K562 (cell line): Measurements from ENCODE around the gene OR4D6. TPM values are rescaled to one million over a fixed set of nuclear protein-coding genes. Genes with fewer than 3 reads are reported as not detected.

Experiments used
- ATAC-seq: fragments of 200-7000 bp; cut with Tn5 transposase; 3 replicates; pipeline ENCODE4 v1.9.1; 2020; ENCODE audit warnings: moderate library complexity
- BruUV-seq: library from RNA; stranded (reverse); fragments of 400-500 nt; replicated peaks from 2 replicates; lab custom pipeline; 2021; lab: Mats Ljungman, UMichigan
- CTCF ChIA-PET: fragments of 300-600 bp; formaldehyde crosslinking; extraction: SDS; loops from one replicate; lab custom pipeline; 2021; ENCODE audit warnings: low intra/inter-chr PET ratio; lab: Yijun Ruan, JAX
- POLR2A ChIA-PET: fragments of 300-600, 350-650 bp; sonication (Branson Sonifier 250); formaldehyde crosslinking; extraction: SDS; loops from one replicate; lab custom pipeline; 2021; ENCODE audit warnings: antibody characterized with exemption, inconsistent platforms; lab: Yijun Ruan, JAX
- DNase-seq, 4 experiments: peaks; one replicate each; pipeline versions ENCODE4 v3.0.0 to v3.0.0-alpha.2; 2011 to 2018; ENCODE audit warnings: low spot score in 3 of 4, mixed read lengths in 3 of 4; ENCODE audit errors: extremely low read depth in 1 of 4
- FAIRE-seq: peaks from 2 replicates; lab custom pipeline; 2011; peaks lifted over from hg19 to GRCh38; lab: Jason Lieb, UNC
- H2AFZ ChIP-seq: 2 replicates; pipeline ENCODE4 v1.6.0; 2011; ENCODE audit warnings: low read depth, low read length, control low read depth, inconsistent platforms
- H3K27ac ChIP-seq: fragments of 200-600 bp; 3 replicates; pipeline ENCODE4 v1.8.0; 2011; ENCODE audit warnings: low read depth, mild to moderate bottlenecking, control low read depth, inconsistent platforms, low read length, moderate library complexity, mixed read lengths; ENCODE audit errors: extremely low read depth
- H3K27me3 ChIP-seq, 2 experiments: fragments of 300-600 bp in 1 of 2; 2 replicates in 1 of 2; 3 replicates in 1 of 2; pipeline versions ENCODE4 v1.6.0 to v1.8.0; 2011; ENCODE audit warnings: inconsistent platforms in 2 of 2, low read length in 2 of 2, mild to moderate bottlenecking in 1 of 2, mixed read lengths in 1 of 2, moderate library complexity in 1 of 2; ENCODE audit not compliant: control insufficient read depth in 2 of 2, insufficient read depth in 2 of 2
- H3K36me3 ChIP-seq: fragments of 300-600 bp; 3 replicates; pipeline ENCODE4 v1.8.0; 2011; ENCODE audit warnings: mild to moderate bottlenecking, low read length, inconsistent platforms; ENCODE audit not compliant: control insufficient read depth, insufficient read depth
- H3K4me1 ChIP-seq, 2 experiments: fragments of 200-600 bp in 1 of 2; replicated peaks in 1 of 2; 2 replicates in 1 of 2; 3 replicates in 1 of 2; pipeline versions ENCODE4 v1.5.1 to v1.8.0; 2011; ENCODE audit warnings: inconsistent platforms in 2 of 2, low read length in 2 of 2, mild to moderate bottlenecking in 1 of 2, mixed read lengths in 1 of 2, moderate library complexity in 1 of 2; ENCODE audit not compliant: control insufficient read depth in 2 of 2, insufficient read depth in 2 of 2
- H3K4me2 ChIP-seq: 2 replicates; pipeline ENCODE4 v1.6.1; 2011; ENCODE audit warnings: low read length, control low read depth, inconsistent platforms, mixed read lengths; ENCODE audit not compliant: insufficient read depth
- H3K4me3 ChIP-seq: fragments of 200-600 bp; sonication (generic), shearing (Covaris generic); 2 replicates; pipeline ENCODE4 v1.5.1; 2016; ENCODE audit warnings: control low read depth, inconsistent platforms
- H3K79me2 ChIP-seq: fragments of 200-600 bp; 3 replicates; pipeline ENCODE4 v1.8.0; 2011; ENCODE audit warnings: low read length, inconsistent platforms; ENCODE audit not compliant: control insufficient read depth, insufficient read depth
- H3K9ac ChIP-seq, 2 experiments: 2 replicates each; pipeline versions ENCODE4 v1.6.0 to v1.6.1; 2011; ENCODE audit warnings: low read depth in 2 of 2, low read length in 2 of 2, control low read depth in 1 of 2, inconsistent platforms in 1 of 2, mild to moderate bottlenecking in 1 of 2, mixed read lengths in 1 of 2; ENCODE audit not compliant: insufficient read depth in 1 of 2
- H3K9me1 ChIP-seq: one replicate; pipeline ENCODE4 v1.6.0; 2011; ENCODE audit warnings: inconsistent platforms, mild to moderate bottlenecking, low read length, moderate library complexity; ENCODE audit not compliant: control insufficient read depth, insufficient read depth
- H3K9me3 ChIP-seq: replicated peaks from 2 replicates; pipeline ENCODE4 v1.5.1; 2011; ENCODE audit warnings: low read depth, low read length, inconsistent platforms; ENCODE audit not compliant: control insufficient read depth, insufficient read depth
- H4K20me1 ChIP-seq: replicated peaks from 2 replicates; pipeline ENCODE4 v1.6.1; 2011; ENCODE audit warnings: low read length, inconsistent platforms, mixed read lengths; ENCODE audit not compliant: control insufficient read depth, insufficient read depth
- CEBPB ChIP-seq: fragments of 450-650 bp; IDR thresholded peaks from 2 replicates; pipeline ENCODE4 v1.6.1; 2016; ENCODE audit warnings: missing genetic modification characterization, missing compliant biosample characterization
- CEBPG ChIP-seq, 3 experiments: fragments of 200-800 bp in 1 of 3; sonication (Bioruptor generic) in 1 of 3; sonication (generic) in 1 of 3; formaldehyde crosslinking in 1 of 3; IDR thresholded peaks in 2 of 3; conservative IDR thresholded peaks in 1 of 3; 2 replicates each; pipeline versions ENCODE4 v1.6.1 to v1.8.0; 2016 to 2022; ENCODE audit warnings: missing compliant biosample characterization in 2 of 3, missing genetic modification characterization in 2 of 3, mild to moderate bottlenecking in 1 of 3, missing genetic modification reagents in 1 of 3
- E2F8 ChIP-seq: fragments of 450-650 bp; IDR thresholded peaks from 2 replicates; pipeline ENCODE4 v1.7.1; 2018; ENCODE audit warnings: mild to moderate bottlenecking, low read depth; ENCODE audit not compliant: partially characterized antibody
- ELF4 ChIP-seq: fragments of 450-650 bp; formaldehyde crosslinking; IDR thresholded peaks from 2 replicates; pipeline ENCODE4 v1.4.0; 2022; ENCODE audit warnings: missing genetic modification characterization
- FOXK2 ChIP-seq, 2 experiments: fragments of 450-650 bp; IDR thresholded peaks in 1 of 2; conservative IDR thresholded peaks in 1 of 2; 2 replicates each; pipeline ENCODE4 v1.6.1; 2016; ENCODE audit warnings: low read depth in 2 of 2, mild to moderate bottlenecking in 1 of 2
- HIVEP1 ChIP-seq: fragments of 250-450 bp; sonication (Bioruptor Pico); IDR thresholded peaks from 2 replicates; pipeline ENCODE4 v1.4.0; 2020; ENCODE audit warnings: mild to moderate bottlenecking
- L3MBTL2 ChIP-seq: fragments of 450-650 bp; IDR thresholded peaks from 2 replicates; pipeline ENCODE4 v1.6.1; 2016; ENCODE audit warnings: mild to moderate bottlenecking, moderate library complexity
- NR0B1 ChIP-seq: fragments of 450-650 bp; IDR thresholded peaks from one replicate; pipeline ENCODE4 v1.6.1; 2018; ENCODE audit warnings: mild to moderate bottlenecking, moderate library complexity; ENCODE audit not compliant: partially characterized antibody
- SMAD2 ChIP-seq: fragments of 150-350 bp; IDR thresholded peaks from 2 replicates; pipeline ENCODE4 v1.6.1; 2014; ENCODE audit warnings: low read depth, mild to moderate bottlenecking, low read length
- TAF1 ChIP-seq: IDR thresholded peaks from 2 replicates; pipeline ENCODE4 v1.6.1; 2011; ENCODE audit warnings: mild to moderate bottlenecking, low read length, moderate library complexity; ENCODE audit not compliant: insufficient read depth, control insufficient read depth, severe bottlenecking; ENCODE audit errors: extremely low read depth
- TCF3 ChIP-seq: sonication (generic); formaldehyde crosslinking; IDR thresholded peaks from 2 replicates; pipeline ENCODE4 v1.4.0; 2020; ENCODE audit warnings: mild to moderate bottlenecking, missing genetic modification reagents
- ZFP91 ChIP-seq: sonication (generic); formaldehyde crosslinking; IDR thresholded peaks from 2 replicates; pipeline ENCODE4 v1.8.0; 2022; ENCODE audit warnings: mild to moderate bottlenecking, missing genetic modification reagents
- WGBS: fragments of 100-300 bp; shearing (Covaris generic); methylation state at CpG from one replicate; pipeline ENCODE4 v1.1.6; 2016; ENCODE audit warnings: low coverage, mixed read lengths; ENCODE audit not compliant: insufficient coverage; ENCODE audit errors: missing lambda C conversion rate; 5-methylcytosine and 5-hydroxymethylcytosine counted together
- in situ Hi-C: fragments of 300-500 bp; cut with MboI; formaldehyde crosslinking; loops from 4 replicates; pipeline ENCODE4 v1.15.0; 2018; ENCODE audit warnings: inconsistent platforms, mixed read lengths
- intact Hi-C: fragments of 100-400 bp; cut with micrococcal nuclease; formaldehyde crosslinking; loops from 2 replicates; pipeline ENCODE4 v1.14.2; 2022
- polyA plus RNA-seq, 8 experiments: library from polyadenylated mRNA; depleted of rRNA in 4 of 8; stranded (reverse) in 5 of 8; unstranded in 3 of 8; fragments of >200 nt; fragmentation: Nextera tagmentation in 2 of 8; fragmentation: Illumina TruSeq in 1 of 8; extraction: Ambion mirVana in 2 of 8; extraction: Trizol in 1 of 8; gene quantifications; 2 replicates each; pipeline versions ENCODE4 v1.2.1 to v1.2.3, GENCODE V29; 2011 to 2014; ENCODE audit warnings: inconsistent platforms in 1 of 8, missing spikeins in 1 of 8
- total RNA-seq, 7 experiments: library from RNA; depleted of rRNA in 6 of 7; stranded (reverse); fragments of >200 nt in 6 of 7; fragmentation: Illumina TruSeq in 2 of 7; extraction: Trizol in 2 of 7; gene quantifications; 2 replicates each; pipeline versions ENCODE4 v1.2.1 to v1.2.3, GENCODE V29; 2011 to 2021; ENCODE audit warnings: low replicate concordance in 1 of 7

OR4D6 gene
- total and polyA plus RNA-seq, 9 of the 15 experiments (the other 6 are each of a cell fraction or from before 2014, with no cell fraction given), result not detected

- H3K27me3 ChIP-seq, result no peaks in the 10 kb centered on the region
- DNase-seq, result no peak
- no peaks in the 10 kb centered on the region for H4K20me1 ChIP-seq
- intact Hi-C loops, result no loop called here
- H3K79me2 ChIP-seq, result no peaks in the 10 kb centered on the region
- no TSS peak for BruUV-seq
- WGBS, result 5% methylated on average over 2 of the region's 2 CpGs
- no peak overlapping the region for H3K27ac ChIP-seq
- CTCF ChIA-PET, result no interaction called here
- FAIRE-seq, result no peak
- no peak for ATAC-seq
- in situ Hi-C loops, result no loop called here
- POLR2A ChIA-PET, result interaction anchor here (0.7 kb wide), 1 partner anchor 221 kb away, joined by 3 read pairs; no protein-coding TSS in a partner anchor
- no peaks in the 10 kb centered on the region for H3K36me3 ChIP-seq
- no peaks in the 10 kb centered on the region for H3K4me1 ChIP-seq
- H3K9me3 ChIP-seq, result no peaks in the 10 kb centered on the region
- no peak overlapping the region for H3K9ac ChIP-seq
- no peak overlapping the region for H3K4me3 ChIP-seq
- no peak overlapping the region for H3K4me2 ChIP-seq
- no peak for TF ChIP-seq FOXK2 (conservative IDR thresholded peaks at IDR 0.05 in 1 of 2, IDR thresholded peaks at IDR 0.05 in 1 of 2; ENCODE audit: low read depth in 2 of 2)
- TF ChIP-seq NR0B1, result no peak
- no peak for TF ChIP-seq TAF1
- TF ChIP-seq SMAD2, result no peak
- no peak for TF ChIP-seq TCF3
- TF ChIP-seq CEBPG (CRISPR knock-in tag; IDR thresholded peaks at IDR 0.05), result no peak
- peak in 1 of 2 experiments; percentile 52; a peak in 2 of 4 replicates for TF ChIP-seq CEBPG (tag; conservative IDR thresholded peaks at IDR 0.05 in 1 of 2, IDR thresholded peaks at IDR 0.05 in 1 of 2)
- peak; percentile 75 for TF ChIP-seq CEBPB (tag)
- TF ChIP-seq ELF4, result no peak
- no peak for TF ChIP-seq L3MBTL2
- TF ChIP-seq ZFP91 (CRISPR knock-in tag), result no peak
- TF ChIP-seq HIVEP1 (CRISPR knock-in tag), result no peak
- TF ChIP-seq E2F8, result no peak
- H2AFZ ChIP-seq, result no peak overlapping the region
- no peaks in the 10 kb centered on the region for H3K9me1 ChIP-seq
Measured at GRCh38 chr11:59413646-59414045, 43.1 kb upstream of the OR4D6 start.
